K562 treated with DMSO at 1 percent for 48 hours (cell line): ENCODE measurements around the gene TLE6. TPM values are rescaled to one million over a fixed set of nuclear protein-coding genes. Genes with fewer than 3 reads are reported as not detected.

ENCODE experiments used
- total RNA-seq: library from RNA; unstranded; fragments of 300-600 nt; gene quantifications from 2 replicates; pipeline ENCODE4 v1.2.3, GENCODE V29; 2022; ENCODE audit warnings: low replicate concordance; ENCODE audit errors: extremely low read depth

Gene TLE6
- total RNA-seq = not detected in 2 replicates

GRCh38 chr19:2977001-2977745 is at the start of gene TLE6:
TLE6 (plus strand) TSS chr19:2977564; CDS start chr19:2978234, 670 bp downstream.

GRCh38 chr19:2944775-2945574 is 32.4 kb upstream of the TLE6 start, which contains the start of gene ZNF77:
ZNF77 (minus strand) TSS chr19:2944971; CDS start chr19:2944840, 131 bp downstream.

GRCh38 chr19:3029065-3029923 is 51.9 kb downstream of the TLE6 start, which contains the start of gene TLE2:
TLE2 (minus strand) TSS chr19:3029280; CDS start chr19:3028904, 376 bp downstream.

Other genes with a start within 250 kb of the TLE6 start
- gene SLC39A3, start 237.5 kb upstream of the TLE6 start, total RNA-seq = not detected in 2 replicates
- not detected in 2 replicates for gene SGTA, start 194.3 kb upstream of the TLE6 start, total RNA-seq
- not detected in 2 replicates for gene THOP1, start 192.1 kb upstream of the TLE6 start, total RNA-seq
- not detected in 2 replicates for gene ZNF554, start 157.7 kb upstream of the TLE6 start, total RNA-seq
- gene ZNF555, start 136.1 kb upstream of the TLE6 start, total RNA-seq = not detected in 2 replicates
- not detected in 2 replicates for gene ZNF556, start 110.2 kb upstream of the TLE6 start, total RNA-seq
- gene ZNF57, start 76.6 kb upstream of the TLE6 start, total RNA-seq = not detected in 2 replicates
- not detected in 2 replicates for gene ZNF77, start 32.6 kb upstream of the TLE6 start, total RNA-seq
- gene TLE2, start 51.7 kb downstream of the TLE6 start, total RNA-seq = not detected in 2 replicates
- 269 TPM in 1 of 2 replicates, not detected in the other for gene TLE5, start 84.9 kb downstream of the TLE6 start, total RNA-seq
- not detected in 2 replicates for gene GNA11, start 116.8 kb downstream of the TLE6 start, total RNA-seq
- not detected in 2 replicates for gene GNA15, start 158.5 kb downstream of the TLE6 start, total RNA-seq
- gene S1PR4, start 201.2 kb downstream of the TLE6 start, total RNA-seq = not detected in 2 replicates
- gene NCLN, start 208.4 kb downstream of the TLE6 start, total RNA-seq = not detected in 2 replicates
- gene CELF5, start 247.1 kb downstream of the TLE6 start, total RNA-seq = not detected in 2 replicates